Right forelimb (tissue), 1 donor: ENCODE data around the gene GPC3.
"Not testable (repeated sequence)": the region's sequence is repeated elsewhere in the genome, so short reads cannot be mapped to it uniquely, and the experiment has no call there.

Experiments
- DNase-seq: peaks from one replicate; pipeline ENCODE4 v3.0.0-alpha.2; 2018

Gene GPC3

DNA sequence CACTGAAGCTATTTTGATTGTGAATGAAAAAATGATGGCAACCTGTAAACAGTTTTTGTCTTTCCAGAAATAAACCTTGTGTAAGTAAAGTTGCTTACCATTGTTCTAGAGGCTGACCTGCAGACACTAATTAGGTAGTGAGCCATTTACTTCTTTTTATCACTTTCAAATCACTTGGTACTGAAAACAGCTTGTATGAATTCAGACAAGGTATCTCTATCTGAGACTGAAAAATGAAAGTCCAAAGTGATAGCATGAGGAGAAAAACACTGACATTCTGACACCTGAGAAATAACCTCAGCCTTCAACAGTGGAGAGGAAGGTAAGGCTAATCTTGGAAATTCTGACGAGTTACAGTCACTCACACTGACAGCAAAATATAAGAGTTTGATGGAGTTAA, 238.8 kb downstream of the GPC3 start:
- no peak for DNase-seq

DNA sequence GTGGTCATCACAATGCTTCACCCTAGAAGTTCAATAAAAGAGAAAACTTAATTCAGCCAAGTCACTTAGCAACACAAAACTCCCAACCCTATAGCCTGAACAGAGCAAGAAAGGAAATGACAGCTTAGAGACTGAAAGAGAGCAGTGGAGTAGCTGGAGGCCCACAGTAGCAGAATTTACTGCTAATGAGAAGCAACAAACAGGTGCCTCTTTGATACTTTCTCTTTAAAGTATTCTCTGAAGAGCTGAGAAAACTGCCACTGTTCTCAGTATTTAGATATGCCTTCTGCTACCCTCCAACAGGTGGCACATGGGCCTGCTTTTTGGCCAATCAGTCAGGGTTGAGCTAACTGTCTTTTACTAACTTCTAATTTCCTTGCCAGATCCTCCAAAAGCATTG, 240.0 kb downstream of the GPC3 start:
- no peak for DNase-seq

DNA sequence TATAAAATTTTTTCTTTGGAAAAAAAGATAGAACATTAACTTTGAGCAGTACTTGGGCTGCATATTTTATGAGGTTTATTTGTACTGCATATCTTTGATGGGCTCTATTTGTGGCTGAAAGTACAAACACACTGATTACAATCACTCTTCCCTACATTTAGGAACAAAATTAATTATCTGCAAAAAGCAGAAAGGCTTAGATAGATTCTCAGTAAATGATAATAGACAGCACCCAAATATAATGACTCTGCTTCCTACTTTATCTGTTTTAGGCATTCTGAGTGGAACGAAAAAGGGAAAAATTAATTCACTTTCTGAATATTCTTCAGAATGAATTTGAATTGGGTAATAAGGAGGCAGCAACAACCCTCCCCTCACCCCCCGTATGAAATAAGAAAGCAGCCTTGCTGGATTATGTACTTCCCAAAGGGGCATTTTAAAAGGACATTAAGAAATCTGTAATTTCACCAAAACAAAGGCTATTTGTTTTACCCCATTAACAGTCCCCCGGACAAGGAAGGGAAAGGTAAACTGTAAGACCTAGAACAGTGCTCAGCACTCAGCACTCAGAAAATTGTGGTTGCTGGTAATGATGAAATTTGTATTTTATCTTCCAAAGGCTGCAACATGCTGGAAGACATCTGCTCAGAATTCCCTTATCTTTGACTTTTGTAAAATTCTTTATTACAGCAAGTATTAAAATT, 242.6 kb downstream of the GPC3 start:
- DNase-seq: no peak

DNA sequence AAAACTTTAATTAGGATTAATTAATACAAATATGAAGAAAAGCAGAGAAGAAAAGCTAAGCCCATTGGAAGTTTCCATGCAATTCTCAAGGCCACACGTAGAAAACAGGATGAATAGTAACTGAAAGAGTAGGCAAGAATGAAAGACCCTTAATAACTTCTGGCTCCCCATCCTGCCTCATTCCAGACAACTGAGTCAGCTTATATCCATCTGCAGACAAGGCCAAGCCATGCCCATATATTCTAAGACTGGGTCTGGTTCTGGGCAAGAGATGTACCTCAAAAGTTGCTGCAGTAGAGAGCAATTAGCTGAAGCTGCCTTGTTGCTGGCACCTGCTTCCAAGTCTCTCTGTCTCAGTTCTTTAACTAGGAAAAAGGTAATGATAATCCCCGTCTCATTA, 244.1 kb downstream of the GPC3 start:
- no peak for DNase-seq

DNA sequence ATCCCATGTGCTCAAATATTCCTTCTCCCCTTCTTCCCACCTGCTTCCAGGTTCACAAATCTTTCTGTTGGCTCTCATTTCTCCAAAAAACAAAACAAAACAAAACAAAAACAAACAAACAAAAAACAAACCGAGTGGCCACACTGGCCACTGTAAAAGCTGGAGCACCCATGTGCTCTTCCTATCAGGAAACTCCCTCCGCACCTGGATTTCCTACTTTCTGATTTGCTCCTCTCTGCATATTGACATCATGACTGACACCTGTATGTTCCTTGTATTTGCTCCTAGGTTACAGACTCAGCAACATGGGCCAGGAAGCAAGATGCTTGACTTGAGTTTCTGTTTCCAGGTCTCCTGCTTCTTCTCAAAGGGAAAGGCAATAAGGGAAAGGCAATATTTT, 258.8 kb downstream of the GPC3 start:
- no peak for DNase-seq

DNA sequence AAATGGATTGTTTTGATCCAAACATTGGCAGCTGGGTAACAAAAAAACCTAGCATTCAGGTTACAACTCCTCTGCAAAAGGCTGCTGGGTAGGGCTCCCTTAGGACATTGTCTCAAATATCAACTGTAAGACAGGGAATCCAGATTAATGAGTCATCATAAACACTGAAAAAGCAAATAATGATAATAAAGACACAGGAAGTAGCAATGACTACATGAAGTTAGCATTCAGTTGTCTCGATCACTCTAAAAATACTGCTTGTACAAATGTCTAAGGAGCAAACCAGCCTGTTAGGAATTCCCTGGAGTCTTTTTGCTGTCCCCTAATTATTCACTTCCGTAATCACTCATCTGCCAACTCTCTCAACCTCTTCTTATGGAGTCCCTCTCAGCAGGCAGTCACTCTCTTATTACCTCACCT, 259.2 kb downstream of the GPC3 start:
- DNase-seq: no peak

DNA sequence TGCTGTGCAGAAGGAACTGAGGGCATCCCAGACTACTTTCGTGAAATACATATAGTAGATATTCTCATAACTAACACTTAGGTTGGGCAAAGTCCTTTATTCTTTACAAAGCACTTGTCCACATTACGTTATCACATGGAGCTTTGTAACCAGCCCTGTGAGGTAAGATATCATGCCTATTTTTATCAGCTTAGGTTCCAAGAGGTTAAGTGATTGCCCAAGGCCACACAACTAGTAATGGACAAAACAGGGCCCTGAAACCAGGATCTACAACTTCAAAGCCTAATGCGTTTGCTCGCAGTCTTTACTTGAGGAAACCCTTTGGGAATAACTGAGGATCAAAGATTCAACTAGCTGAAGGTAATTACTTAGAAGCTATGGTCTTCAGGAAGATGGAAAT, 261.5 kb downstream of the GPC3 start:
- no peak for DNase-seq

DNA sequence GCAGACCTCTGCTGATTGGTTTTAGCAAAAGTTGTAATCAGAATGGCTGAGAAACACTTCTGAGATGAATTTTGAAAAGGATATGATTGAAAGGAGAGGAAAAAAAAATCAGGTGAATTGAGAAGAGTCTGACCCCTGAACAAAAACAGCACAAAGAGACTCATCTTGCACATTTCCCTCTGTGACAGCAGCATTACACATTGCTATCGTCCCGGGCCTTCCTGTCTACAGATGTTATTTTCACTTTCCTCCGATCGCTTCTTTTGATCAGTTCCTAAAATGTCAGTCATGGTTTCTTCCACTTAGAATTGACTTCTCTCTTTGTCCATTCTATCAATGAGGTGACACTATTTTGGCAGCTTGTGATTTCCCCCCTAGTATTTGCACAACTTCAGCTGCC, 262.6 kb downstream of the GPC3 start:
- DNase-seq: no peak

DNA sequence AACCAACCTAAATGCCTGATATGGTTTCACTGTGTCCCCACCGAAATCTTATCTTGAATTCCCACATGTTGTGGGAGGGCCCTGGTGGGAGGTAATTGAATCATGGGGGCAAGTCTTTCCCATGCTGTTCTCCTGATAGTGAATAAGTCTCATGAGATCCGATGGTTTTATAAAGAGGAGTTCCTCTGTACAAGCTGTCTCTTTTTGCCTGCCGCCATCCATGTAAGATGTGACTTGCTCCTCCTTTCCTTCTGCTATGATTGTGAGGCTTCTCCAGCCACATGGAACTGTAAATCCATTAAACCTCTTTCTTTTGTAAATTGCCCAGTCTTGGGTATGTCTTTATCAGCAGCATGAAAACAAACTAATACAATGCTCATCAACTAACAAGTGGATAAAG, 265.1 kb downstream of the GPC3 start:
- DNase-seq: not testable (repeated sequence)

DNA sequence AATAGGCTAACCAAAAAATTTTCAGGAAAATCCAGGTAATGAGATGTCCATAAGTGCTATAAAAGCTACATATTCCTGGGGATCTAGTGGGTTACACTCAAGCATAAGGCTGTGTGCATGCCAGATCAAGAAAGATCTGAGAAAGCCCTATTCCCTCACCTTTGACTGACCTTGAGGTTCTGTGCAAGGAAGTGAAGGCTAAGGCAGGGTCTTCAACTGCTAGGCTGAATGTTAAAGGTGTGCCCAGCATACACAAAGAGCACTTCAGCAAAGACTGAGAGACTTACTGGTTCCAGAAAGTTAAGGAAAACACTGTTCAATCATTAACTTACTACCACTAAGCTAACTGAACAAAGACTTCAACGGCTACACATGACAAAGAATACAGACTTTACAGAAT, 269.7 kb downstream of the GPC3 start:
- DNase-seq: no peak

DNA sequence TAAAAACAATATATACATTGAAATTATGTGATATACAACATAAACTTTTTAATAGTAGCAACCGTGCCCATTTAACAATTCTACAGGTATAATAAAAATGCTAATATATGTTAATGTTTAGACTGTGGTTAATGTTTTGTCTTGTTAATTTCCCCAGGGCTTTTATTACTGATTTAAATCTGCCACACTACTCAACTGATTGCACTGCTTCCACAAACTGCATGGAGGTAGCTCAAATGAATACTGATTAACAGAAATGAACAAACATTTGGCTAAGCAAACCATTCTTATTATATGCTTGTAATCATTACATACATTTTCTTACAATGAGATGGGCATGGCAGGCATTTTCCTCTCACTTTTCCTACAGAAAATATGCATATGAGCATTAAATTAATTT, 275.9 kb downstream of the GPC3 start:
- no peak for DNase-seq

DNA sequence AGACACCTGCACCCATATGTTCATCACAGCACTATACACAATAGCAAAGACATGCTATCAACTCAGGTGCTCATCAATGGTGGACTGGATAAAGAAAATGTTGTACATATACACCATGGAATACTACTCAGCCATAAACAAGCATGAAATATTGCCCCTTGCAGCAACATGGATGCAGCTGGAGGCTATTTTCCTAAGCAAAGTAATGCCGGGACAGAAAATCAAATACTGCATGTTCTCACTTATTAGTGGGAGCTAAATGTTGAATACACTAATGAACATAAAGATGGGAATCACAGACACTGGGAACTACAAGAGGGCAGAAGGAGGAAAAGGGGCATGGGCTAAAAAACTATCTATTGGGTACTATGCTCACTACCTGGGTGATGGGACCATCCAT, 278.5 kb downstream of the GPC3 start:
- DNase-seq: no peak

DNA sequence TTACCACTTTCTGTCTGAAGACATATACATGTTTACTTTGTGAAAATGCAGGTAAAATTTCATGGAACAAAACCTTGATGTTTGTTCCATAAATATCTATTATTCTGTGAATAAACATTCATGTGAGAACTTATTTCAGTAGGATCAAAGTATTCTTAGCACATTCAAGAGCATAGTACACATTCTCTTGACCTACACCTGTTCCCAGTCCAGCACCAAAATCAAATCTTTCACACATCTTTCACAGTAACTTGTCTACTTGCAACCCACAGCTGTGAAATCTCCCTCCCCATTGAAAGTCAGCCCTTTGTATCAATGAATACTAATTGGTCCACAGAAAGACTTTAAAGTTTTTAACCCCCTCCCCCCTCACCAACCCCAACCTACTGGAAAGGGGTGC, 283.2 kb downstream of the GPC3 start:
- DNase-seq: no peak

DNA sequence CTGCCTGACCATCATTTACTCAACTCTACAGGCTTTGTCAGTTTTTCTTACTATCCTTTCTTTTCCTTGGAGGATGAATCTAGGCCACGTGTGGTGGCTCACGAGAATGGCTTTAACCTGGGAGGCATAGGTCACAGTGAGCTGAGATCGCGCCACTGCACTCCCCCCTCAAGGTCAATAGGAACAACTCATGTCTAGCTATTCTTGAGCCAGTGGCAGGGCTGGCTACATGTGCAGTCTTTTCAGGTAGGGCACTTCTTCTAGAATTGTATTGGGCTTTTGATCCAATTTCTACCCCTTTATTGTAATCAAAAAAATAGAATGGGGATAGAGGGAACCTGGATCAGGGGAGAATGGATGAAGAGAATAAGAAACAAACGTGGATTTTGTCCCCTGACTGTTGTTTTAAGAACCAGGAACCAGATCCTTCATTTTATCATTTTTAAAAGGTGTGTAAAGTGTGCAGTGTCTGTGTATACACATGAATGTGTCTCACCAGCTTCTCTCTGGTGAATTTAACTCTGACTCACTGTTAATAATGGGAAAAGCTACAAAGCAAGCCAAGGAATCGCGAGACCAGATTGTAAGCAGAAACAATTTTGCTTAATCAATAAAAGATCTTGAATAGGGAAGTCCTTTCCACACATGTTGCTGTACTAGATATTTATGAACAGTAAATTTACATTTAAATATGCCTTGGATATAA, 286.2 kb downstream of the GPC3 start:
- DNase-seq: no peak

DNA sequence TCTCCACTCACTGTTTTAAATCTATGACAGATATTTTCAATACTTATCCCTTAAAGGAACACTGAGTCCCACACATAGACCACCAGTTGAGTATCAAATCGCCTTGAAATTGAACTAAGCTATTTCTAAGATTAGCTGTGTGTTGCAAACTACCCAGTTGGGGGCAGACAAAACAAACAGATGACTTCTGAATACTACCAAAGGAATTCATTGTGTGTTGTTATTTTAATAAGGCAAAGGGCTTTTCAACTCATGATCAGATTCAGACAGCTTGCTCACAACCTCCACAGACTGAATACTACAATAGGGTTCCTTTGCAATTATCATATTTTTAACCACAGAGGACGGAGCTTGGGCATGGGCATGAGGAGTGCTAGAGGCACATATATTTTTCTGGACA, 287.1 kb downstream of the GPC3 start:
- no peak for DNase-seq

DNA sequence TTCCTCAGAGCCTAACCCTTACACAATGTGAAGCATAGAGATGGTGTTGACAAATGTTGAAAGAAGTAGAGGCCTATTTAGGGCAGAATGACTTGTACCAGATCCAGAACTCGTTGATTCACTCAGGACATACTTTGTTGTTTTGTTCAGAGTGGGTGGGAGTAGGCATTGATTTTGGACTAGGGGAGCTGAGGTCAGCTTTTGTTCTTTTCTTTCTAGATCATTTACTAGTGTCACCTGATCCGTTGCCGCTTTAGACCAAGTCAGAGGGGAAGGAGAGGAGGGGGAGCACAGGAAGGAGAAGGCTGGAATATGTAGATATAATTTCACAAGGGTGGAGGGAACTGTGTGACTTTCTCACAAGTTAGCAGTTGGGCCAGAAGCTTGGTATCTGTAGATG, 287.7 kb downstream of the GPC3 start:
- DNase-seq: no peak

DNA sequence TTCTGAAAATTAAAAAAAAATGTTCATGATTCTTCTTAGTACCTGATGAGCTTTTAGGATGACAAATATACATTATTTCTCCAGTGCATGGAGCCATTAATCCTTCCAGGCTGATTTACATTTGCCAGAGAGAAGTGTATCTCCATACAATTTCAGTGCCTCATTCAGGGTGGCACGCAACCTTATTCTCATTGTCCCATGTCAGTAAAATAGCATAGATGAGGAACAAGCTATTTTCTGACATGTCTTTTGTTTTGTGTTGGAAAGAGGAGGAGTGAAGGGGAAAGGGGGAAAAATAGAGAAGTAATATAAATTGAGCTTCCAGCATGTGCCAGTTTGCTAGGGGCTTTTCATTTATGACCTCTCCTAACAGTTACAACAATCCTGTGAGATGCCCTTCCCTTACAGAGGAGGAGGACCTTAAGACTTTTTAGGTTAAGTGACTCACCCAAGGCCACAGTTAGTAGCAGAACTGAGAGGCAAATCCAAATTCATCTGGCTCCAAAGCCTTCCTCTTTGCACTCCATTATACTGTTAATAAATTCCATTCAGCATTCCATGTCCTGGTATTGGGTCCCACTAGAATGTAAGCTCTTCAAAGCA, 295.3 kb downstream of the GPC3 start:
- DNase-seq: no peak

DNA sequence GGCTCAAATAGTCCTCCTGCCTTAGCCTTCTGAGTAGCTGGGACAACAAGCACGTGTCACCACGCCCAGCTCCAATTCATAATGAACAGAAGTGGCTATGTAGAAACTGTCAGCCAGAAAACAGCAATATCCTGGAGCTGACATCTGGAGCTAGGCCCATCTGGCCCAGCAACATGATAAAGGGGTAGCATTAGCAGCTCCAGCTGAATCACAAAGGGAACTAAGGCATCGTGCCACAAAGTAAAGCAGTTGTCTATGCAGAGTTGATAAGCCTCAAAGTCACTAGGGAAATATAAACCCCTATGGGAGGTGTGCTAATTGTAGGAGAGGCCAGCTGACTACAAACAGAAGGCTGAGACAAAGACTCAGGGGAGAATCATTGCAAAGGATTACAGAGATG, 299.6 kb downstream of the GPC3 start:
- DNase-seq: no peak

DNA sequence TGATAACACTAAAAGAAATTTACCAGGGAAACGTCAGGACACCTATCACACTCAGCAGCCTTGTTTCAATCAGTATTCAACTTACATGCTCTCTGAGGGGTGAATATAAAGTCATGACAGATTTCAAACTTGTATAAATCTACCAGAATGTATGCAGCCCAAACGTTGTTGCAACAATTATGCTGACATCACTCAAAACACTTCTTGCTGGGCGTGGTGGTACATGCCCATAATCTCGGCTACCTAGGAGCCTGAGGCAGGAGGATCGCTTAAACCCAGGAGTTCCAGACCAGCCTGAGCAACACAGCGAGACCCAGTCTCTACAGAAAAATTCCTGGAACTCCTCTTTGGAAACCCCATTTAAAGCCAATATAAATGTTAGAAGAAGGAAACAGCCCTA, 303.5 kb downstream of the GPC3 start:
- no peak for DNase-seq

DNA sequence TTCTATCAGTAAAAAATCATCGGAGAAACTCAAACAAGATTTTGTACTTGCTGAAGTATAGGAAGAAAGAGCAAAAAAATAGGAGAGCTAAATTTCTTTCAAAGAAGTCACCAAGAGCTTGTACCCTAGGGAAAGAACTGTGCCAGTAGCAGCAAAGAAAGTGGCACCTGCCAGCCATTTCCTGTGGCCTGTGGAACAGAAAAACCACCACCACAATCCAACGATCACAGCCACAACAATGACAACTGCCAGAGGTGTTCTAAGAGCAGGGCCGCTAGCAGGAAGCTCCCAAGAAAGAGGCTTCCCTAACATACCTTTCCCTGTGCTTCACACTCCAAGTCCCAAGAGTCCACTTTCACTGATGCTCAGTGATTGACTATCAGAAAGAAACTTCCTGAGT, 304.0 kb downstream of the GPC3 start:
- DNase-seq: no peak

DNA sequence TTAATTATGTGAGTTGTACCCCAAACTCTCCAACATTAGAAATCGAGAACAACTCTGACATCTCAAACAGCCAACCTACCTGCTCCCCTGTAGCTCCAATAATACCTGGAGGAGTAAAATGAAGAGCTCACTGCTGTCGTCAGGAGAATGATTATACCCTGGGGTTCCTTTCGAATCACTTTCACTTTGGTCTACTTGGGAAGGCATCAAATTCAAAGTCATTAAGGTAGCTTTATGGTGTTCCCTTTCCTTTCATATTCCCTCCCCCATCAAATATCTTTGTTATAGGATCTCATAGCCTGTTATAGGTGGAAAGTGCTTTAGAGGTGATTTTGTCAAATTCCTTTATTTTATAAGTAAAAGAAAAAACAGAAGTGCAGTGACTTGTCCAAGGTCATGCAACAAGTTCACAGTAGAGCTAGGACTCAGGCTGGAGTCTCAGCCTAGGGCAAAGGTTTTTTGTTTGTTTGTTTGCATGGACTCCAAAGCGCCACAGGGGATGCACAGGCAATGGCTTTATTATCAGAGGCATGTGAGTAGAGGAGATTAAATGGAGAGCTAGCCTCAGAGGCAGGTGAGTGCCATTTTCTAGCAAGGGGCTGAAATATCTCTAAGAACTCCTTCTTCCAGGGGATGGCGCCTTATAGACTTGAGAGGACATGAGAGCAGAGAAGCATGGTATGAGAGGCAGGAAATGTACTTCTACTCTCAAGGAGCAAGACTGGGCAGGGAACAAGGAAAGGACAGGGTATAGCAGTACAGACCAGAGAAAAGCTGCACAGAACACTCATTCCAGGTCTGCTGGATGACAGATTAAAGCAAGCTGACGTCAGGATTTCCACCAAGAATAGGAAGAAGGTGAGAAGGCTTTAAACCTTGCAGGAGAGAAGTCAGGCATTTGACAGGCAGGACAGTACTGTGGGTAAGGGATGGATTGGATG, 308.0 kb downstream of the GPC3 start:
- no peak for DNase-seq

DNA sequence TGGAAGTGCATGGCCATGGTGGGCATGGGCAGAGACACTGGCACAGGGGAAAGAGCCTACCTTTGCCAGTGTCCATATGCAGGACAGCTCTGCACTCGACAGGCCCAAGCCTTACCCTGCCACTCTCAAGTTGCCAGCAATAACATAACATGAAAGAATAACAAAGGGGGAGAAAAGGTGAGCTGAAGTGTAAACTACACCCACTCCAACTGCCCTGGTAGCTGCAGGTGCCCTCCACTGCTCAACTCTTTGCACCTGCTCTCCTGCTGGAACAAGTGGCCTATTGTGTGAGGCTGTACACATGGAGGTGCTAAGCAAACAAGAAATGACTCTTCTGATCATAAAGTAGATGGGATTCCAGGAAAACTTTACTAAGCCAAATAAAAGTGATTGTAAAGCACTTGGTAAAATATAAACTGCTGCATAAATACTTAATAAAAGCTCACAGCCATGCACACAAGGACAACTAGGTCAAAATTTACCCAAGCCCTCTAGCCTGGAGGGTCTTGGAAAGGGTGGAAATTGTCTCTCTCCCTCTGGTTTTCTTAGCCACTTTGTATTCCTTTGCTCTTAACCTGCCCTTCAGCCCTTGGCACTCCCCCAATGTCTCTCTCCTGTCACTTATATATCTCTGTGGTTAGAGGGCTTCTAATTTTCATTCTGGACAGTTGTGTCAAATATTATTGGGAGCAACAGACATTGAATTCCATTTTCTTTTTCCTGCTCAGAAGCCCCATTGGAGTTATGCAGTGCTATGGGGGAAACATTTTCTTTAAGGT, 308.9 kb downstream of the GPC3 start:
- DNase-seq: no peak
